HL-60 (cell line): ENCODE results near the gene CHAC2.

Experiments used
- DNase-seq, 2 experiments: peaks; one replicate each; pipeline ENCODE4 v3.0.0-alpha.2; 2010 to 2020; ENCODE audit warnings: low read depth in 1 of 2, low spot score in 1 of 2
- H3K27ac ChIP-seq: fragments of 250-450 bp; sonication (Bioruptor Pico); replicated peaks from 2 replicates; pipeline ENCODE4 v1.5.1; 2020; ENCODE audit warnings: mild to moderate bottlenecking, moderate library complexity
- H3K27me3 ChIP-seq: fragments of 250-450 bp; sonication (Bioruptor Pico); 2 replicates; pipeline ENCODE4 v1.5.1; 2021; ENCODE audit warnings: mild to moderate bottlenecking, moderate library complexity; ENCODE audit not compliant: insufficient read depth, poor library complexity, severe bottlenecking
- H3K4me3 ChIP-seq: replicated peaks from 2 replicates; pipeline ENCODE4 v1.5.1; 2011; ENCODE audit warnings: mild to moderate bottlenecking, control low read depth, low read length; ENCODE audit not compliant: insufficient read depth
- GABPA ChIP-seq: IDR thresholded peaks from 2 replicates; pipeline ENCODE4 v1.6.1; 2012; ENCODE audit warnings: low read depth
- POLR2AphosphoS5 ChIP-seq: IDR thresholded peaks from 2 replicates; pipeline ENCODE4 v1.6.1; 2012; ENCODE audit warnings: low read depth
- REST ChIP-seq: IDR thresholded peaks from 2 replicates; pipeline ENCODE4 v1.6.1; 2012; ENCODE audit warnings: low read depth; ENCODE audit not compliant: insufficient replicate concordance
- SPI1 ChIP-seq: IDR thresholded peaks from 2 replicates; pipeline ENCODE4 v1.6.1; 2012; ENCODE audit warnings: low read depth, mild to moderate bottlenecking, borderline replicate concordance
- TF ChIP-seq, protein P1 (sequence below): IDR thresholded peaks from one replicate; pipeline ENCODE4 v1.5.1; 2011; ENCODE audit warnings: low read length, control low read depth, inconsistent platforms; ENCODE audit not compliant: insufficient read depth

The CHAC2 gene

GRCh38 chr2:53751728-53752127 is 15.9 kb upstream of the CHAC2 start:
- Histone ChIP-seq H3K27ac (no peak overlapping the region), H3K4me3 (no peak overlapping the region), H3K27me3 (no peaks in the 10 kb centered on the region)
- TF ChIP-seq REST (no peak), POLR2AphosphoS5 (no peak), SPI1 (no peak), GABPA (no peak)
- TF ChIP-seq, protein P1, sequence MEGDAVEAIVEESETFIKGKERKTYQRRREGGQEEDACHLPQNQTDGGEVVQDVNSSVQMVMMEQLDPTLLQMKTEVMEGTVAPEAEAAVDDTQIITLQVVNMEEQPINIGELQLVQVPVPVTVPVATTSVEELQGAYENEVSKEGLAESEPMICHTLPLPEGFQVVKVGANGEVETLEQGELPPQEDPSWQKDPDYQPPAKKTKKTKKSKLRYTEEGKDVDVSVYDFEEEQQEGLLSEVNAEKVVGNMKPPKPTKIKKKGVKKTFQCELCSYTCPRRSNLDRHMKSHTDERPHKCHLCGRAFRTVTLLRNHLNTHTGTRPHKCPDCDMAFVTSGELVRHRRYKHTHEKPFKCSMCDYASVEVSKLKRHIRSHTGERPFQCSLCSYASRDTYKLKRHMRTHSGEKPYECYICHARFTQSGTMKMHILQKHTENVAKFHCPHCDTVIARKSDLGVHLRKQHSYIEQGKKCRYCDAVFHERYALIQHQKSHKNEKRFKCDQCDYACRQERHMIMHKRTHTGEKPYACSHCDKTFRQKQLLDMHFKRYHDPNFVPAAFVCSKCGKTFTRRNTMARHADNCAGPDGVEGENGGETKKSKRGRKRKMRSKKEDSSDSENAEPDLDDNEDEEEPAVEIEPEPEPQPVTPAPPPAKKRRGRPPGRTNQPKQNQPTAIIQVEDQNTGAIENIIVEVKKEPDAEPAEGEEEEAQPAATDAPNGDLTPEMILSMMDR: no peak
- no peak for DNase-seq

DNA sequence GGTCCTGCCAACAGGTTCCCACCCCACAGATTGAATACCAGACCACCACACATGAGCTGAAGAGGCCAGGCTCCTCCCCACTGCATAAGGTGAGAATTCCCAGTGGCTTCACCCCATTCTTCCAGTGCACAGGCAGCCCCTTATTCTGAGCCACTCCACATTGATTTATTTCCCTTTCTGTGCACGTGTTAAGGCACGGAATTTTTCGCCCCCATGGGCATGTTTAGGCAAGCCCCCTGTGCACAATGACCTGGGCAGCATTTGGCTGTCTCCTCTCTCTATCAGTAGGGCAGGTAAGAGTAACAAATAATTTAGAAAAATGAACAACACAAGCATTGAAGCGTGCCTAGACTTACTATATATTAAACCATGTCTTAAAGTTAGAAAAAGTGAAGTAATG is 15.2 kb upstream of the CHAC2 start:
- no peaks in the 10 kb centered on the region for H3K27me3 ChIP-seq
- H3K4me3 ChIP-seq: no peak overlapping the region
- DNase-seq: no peak
- TF ChIP-seq POLR2AphosphoS5: no peak
- no peak overlapping the region for H3K27ac ChIP-seq

DNA sequence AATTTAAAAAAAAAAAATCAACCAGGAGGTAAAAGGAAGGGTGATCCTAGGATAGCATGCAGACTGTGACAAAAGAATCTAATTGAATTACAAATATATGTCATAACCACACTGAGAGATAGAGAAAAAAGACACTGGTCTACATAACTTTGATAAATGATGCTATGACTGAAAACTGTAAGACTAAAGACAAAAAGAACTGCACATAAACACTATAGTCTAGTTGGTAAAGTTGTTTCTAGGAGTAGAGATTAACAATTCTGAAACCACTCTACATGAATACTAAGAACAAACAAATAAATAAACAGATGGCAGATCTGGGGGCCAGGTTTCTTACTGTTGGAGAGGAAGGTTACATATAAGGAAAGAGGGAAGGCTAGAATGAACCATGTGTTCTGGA is 14.6 kb upstream of the CHAC2 start:
- no peak for TF ChIP-seq GABPA
- no peak for TF ChIP-seq REST
- no peak for TF ChIP-seq SPI1
- no peak for TF ChIP-seq POLR2AphosphoS5
- TF ChIP-seq, protein P1: no peak
- DNase-seq: no peak
- no peak overlapping the region for H3K27ac ChIP-seq
- H3K27me3 ChIP-seq: no peaks in the 10 kb centered on the region
- H3K4me3 ChIP-seq: no peak overlapping the region

GRCh38 chr2:53755121-53755520 is 12.5 kb upstream of the CHAC2 start:
- Histone ChIP-seq H3K27me3 (no peaks in the 10 kb centered on the region), H3K27ac (no peak overlapping the region), H3K4me3 (no peak overlapping the region)
- TF ChIP-seq REST: no peak
- DNase-seq: no peak
